ENCODE data around the gene MCM5. TPM values are rescaled to one million over a fixed set of nuclear protein-coding genes. Genes with fewer than 3 reads are reported as not detected.

MCM5 gene
- total and polyA plus RNA-seq, 2 of the 13 experiments (the other 11 are each of a cell fraction or from before 2014, with no cell fraction given): 40.2 to 93.5 TPM

DNA sequence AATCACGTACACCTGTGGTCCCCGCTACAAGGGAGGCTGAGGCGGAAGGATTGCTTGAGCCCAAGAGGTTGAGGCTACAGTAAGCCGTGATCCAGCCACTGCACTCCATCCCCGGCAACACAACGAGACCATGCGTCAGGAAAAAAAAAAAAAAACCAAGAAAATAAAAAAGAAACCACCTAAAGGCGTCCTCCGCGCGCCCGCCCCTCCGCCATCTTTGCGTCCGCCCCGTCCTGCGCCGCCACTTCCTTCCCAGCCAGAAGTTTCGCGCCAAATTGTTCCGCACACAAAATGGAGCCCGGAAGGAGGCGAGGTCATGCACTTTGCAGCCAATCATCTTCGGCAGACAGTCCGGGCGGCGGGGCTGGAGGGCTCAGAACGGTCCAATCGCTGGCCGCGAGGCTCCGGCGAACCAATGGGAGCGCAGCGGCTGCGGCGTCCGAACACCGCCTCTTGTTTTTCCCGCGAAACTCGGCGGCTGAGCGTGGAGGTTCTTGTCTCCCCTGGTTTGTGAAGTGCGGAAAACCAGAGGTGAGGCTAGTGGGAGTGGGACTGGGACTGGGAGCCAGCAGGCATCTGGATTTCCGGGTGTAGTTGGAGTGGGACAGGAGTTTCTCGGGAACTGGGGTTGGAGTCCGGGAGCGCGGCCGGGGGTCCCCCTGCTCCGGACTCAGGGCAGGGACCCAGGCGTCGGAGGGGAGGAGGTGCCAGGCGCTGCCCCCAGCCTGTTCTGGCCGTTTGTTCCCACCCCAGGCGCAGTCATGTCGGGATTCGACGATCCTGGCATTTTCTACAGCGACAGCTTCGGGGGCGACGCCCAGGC, at the start of gene MCM5 (continued):
- TF ChIP-seq SNAPC2 (CRISPR knock-in tag; IDR thresholded peaks at IDR 0.05) (peak; percentile 87; the same call in 1 of the 2 replicates), MIXL1 (CRISPR knock-in tag; IDR thresholded peaks at IDR 0.05) (0 out of 2 replicates have a peak, but pooled peaks have one; percentile 2), NR2C2 (CRISPR knock-in tag; IDR thresholded peaks at IDR 0.05; ENCODE audit: borderline replicate concordance) (peak; percentile 81), RBM22 (optimal IDR thresholded peaks at IDR 0.05; ENCODE audit: low read length) (no peak), SAP130 (CRISPR knock-in tag; IDR thresholded peaks at IDR 0.05; ENCODE audit: low read depth) (peak; percentile 87), KLF11 (CRISPR knock-in tag; IDR thresholded peaks at IDR 0.05) (peak; percentile 78; the same call in 1 of the 2 replicates), ZUFSP (CRISPR knock-in tag; IDR thresholded peaks at IDR 0.05; ENCODE audit: borderline replicate concordance) (no peak), ETV5 (CRISPR knock-in tag; IDR thresholded peaks at IDR 0.05; ENCODE audit: borderline replicate concordance) (peak; percentile 66; the same call in 1 of the 2 replicates), ZNF329 (CRISPR knock-in tag; IDR thresholded peaks at IDR 0.05; ENCODE audit: low read depth) (no peak), ZNF326 (CRISPR knock-in tag; IDR thresholded peaks at IDR 0.05; ENCODE audit: borderline replicate concordance) (no peak), ZNF317 (CRISPR knock-in tag; IDR thresholded peaks at IDR 0.05) (peak; percentile 66), HNRNPL (IDR thresholded peaks at IDR 0.05; ENCODE audit: low read depth, low read length) (0 out of 2 replicates have a peak, but pooled peaks have one; percentile 54), DRAP1 (CRISPR knock-in tag; IDR thresholded peaks at IDR 0.05) (peak; percentile 81), TMF1 (CRISPR knock-in tag; IDR thresholded peaks at IDR 0.05; ENCODE audit: low read depth) (peak; percentile 83; the same call in 1 of the 2 replicates), ZNF503 (CRISPR knock-in tag; IDR thresholded peaks at IDR 0.05) (peak; percentile 36; the same call in 1 of the 2 replicates), HMGA1 (CRISPR knock-in tag; conservative IDR thresholded peaks at IDR 0.05) (no peak), ZNF296 (CRISPR knock-in tag; conservative IDR thresholded peaks at IDR 0.05) (no peak), YEATS4 (CRISPR knock-in tag; IDR thresholded peaks at IDR 0.05; ENCODE audit: borderline replicate concordance) (peak; percentile 43; the same call in 1 of the 2 replicates), ZFYVE20 (CRISPR knock-in tag; IDR thresholded peaks at IDR 0.05; ENCODE audit: borderline replicate concordance, low read depth) (no peak), ZNF124 (CRISPR knock-in tag; IDR thresholded peaks at IDR 0.05) (no peak)
- TF ChIP-seq, protein P1, sequence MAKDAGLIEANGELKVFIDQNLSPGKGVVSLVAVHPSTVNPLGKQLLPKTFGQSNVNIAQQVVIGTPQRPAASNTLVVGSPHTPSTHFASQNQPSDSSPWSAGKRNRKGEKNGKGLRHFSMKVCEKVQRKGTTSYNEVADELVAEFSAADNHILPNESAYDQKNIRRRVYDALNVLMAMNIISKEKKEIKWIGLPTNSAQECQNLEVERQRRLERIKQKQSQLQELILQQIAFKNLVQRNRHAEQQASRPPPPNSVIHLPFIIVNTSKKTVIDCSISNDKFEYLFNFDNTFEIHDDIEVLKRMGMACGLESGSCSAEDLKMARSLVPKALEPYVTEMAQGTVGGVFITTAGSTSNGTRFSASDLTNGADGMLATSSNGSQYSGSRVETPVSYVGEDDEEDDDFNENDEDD (CRISPR knock-in tag; IDR thresholded peaks at IDR 0.05; ENCODE audit: borderline replicate concordance): peak; percentile 98
- TF ChIP-seq, protein P2, sequence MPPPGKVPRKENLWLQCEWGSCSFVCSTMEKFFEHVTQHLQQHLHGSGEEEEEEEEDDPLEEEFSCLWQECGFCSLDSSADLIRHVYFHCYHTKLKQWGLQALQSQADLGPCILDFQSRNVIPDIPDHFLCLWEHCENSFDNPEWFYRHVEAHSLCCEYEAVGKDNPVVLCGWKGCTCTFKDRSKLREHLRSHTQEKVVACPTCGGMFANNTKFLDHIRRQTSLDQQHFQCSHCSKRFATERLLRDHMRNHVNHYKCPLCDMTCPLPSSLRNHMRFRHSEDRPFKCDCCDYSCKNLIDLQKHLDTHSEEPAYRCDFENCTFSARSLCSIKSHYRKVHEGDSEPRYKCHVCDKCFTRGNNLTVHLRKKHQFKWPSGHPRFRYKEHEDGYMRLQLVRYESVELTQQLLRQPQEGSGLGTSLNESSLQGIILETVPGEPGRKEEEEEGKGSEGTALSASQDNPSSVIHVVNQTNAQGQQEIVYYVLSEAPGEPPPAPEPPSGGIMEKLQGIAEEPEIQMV (CRISPR knock-in tag; IDR thresholded peaks at IDR 0.05; ENCODE audit: low read depth): peak; percentile 72; the same call in 1 of the 2 replicates
- TF ChIP-seq, protein P3, sequence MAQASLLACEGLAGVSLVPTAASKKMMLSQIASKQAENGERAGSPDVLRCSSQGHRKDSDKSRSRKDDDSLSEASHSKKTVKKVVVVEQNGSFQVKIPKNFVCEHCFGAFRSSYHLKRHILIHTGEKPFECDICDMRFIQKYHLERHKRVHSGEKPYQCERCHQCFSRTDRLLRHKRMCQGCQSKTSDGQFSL (CRISPR knock-in tag; IDR thresholded peaks at IDR 0.05): no peak

Measured in HepG2 (cell line).